Transverse colon (tissue), 4 donors: ENCODE data around the gene PDE6A. TPM values are rescaled to one million over a fixed set of nuclear protein-coding genes. Genes with fewer than 3 reads are reported as not detected.
A peak's percentile ranks its signal among the peaks of the same experiment; 100 is the strongest.

Experiments used
- DNase-seq: peaks from one replicate; pipeline ENCODE4 v3.0.0-alpha.2; 2019
- H3K27ac ChIP-seq, 4 donors: fragments of 200-600 bp; sonication (generic); 2 replicates each; pipeline ENCODE4 v1.5.1; 2016 to 2018; ENCODE audit warnings: inconsistent platforms in 4 of 4
- H3K27me3 ChIP-seq: fragments of 200-600 bp; sonication (generic); 2 replicates; pipeline ENCODE4 v1.5.1; 2017; ENCODE audit warnings: inconsistent platforms
- H3K36me3 ChIP-seq, 4 donors: fragments of 200-600 bp; sonication (generic); 2 replicates each; pipeline ENCODE4 v1.5.1; 2017 to 2019; ENCODE audit warnings: inconsistent platforms in 4 of 4
- H3K4me1 ChIP-seq, 4 donors: fragments of 200-600 bp; sonication (generic); 2 replicates each; pipeline ENCODE4 v1.5.1; 2017 to 2020; ENCODE audit warnings: inconsistent platforms in 4 of 4
- H3K4me3 ChIP-seq, 4 donors: fragments of 200-600 bp; sonication (generic); 1 replicate in 1 of 4; 2 replicates in 3 of 4; pipeline versions ENCODE4 v1.5.1 to v1.6.1; 2017 to 2019; ENCODE audit warnings: inconsistent platforms in 4 of 4
- H3K9me3 ChIP-seq, 2 donors: fragments of 200-600 bp; sonication (generic); 2 replicates each; pipeline ENCODE4 v1.5.1; 2017 to 2019; ENCODE audit warnings: inconsistent platforms in 2 of 2
- CTCF ChIP-seq, 5 experiments: fragments of 200-600 bp in 3 of 5; fragments of 450-650 bp in 2 of 5; sonication (generic) in 3 of 5; IDR thresholded peaks; 1 replicate in 2 of 5; 2 replicates in 3 of 5; pipeline ENCODE4 v1.5.1; 2016 to 2017; ENCODE audit warnings: antibody characterized with exemption in 5 of 5, inconsistent platforms in 3 of 5, mild to moderate bottlenecking in 2 of 5, moderate library complexity in 1 of 5
- EP300 ChIP-seq: sonication (generic); formaldehyde crosslinking; IDR thresholded peaks from one replicate; pipeline ENCODE4 v1.6.1; 2017; ENCODE audit warnings: antibody characterized with exemption, low read depth
- POLR2A ChIP-seq: fragments of 450-650 bp; IDR thresholded peaks from one replicate; pipeline ENCODE4 v1.6.1; 2016; ENCODE audit warnings: antibody characterized with exemption, mild to moderate bottlenecking, moderate library complexity
- POLR2AphosphoS5 ChIP-seq, 3 donors: sonication (generic); formaldehyde crosslinking; IDR thresholded peaks; one replicate each; pipeline ENCODE4 v1.6.1; 2016; ENCODE audit warnings: antibody characterized with exemption in 3 of 3
- WGBS, 2 donors: methylation state at CpG; one replicate each; pipeline ENCODE4 v1.1.5; 2018; ENCODE audit warnings: low coverage in 1 of 2; 5-methylcytosine and 5-hydroxymethylcytosine counted together
- in situ Hi-C, 4 donors: fragments of 200-750 bp; cut with MboI; loops; one replicate each; pipeline versions ENCODE4 v1.15.0 to v1.15.1; 2017; ENCODE audit warnings: low sequenced_read_pairs in 3 of 4, low pct_ligation_motif_present in 1 of 4, low pct_unique_long_range_greater_than_20kb in 1 of 4
- intact Hi-C: fragments of 100-400 bp; cut with DNase I; formaldehyde crosslinking; loops from one replicate; pipeline ENCODE4 v1.15.1; 2023; ENCODE audit warnings: low total_unique reads
- total RNA-seq, 4 donors: library from RNA; depleted of rRNA; stranded (reverse); fragments of >200 nt; gene quantifications; one replicate each; pipeline ENCODE4 v1.1.0, GENCODE V29; 2016

Gene PDE6A
- 1 to 10 TPM; 1.2 to 6.5 (median 3.5) TPM for total RNA-seq

- TF ChIP-seq EP300 (no peak), POLR2A (no peak), CTCF (IDR thresholded peaks at IDR 0.05) (no peak), POLR2AphosphoS5 (IDR thresholded peaks at IDR 0.05) (no peak)
- DNase-seq: no peak
- H3K9me3 ChIP-seq: no peaks in the 10 kb centered on the region
- no peaks in the 10 kb centered on the region for H3K27me3 ChIP-seq
- 88% methylated on average over 2 of the region's 2 CpGs; no CpG with 5 or more reads in 1 of the 2 donors for WGBS, 2 donors
- in situ Hi-C loops: no loop called here
- H3K36me3 ChIP-seq: no peaks in the 10 kb centered on the region
- H3K4me3 ChIP-seq: no peak within 1 kb of the TSS
- H3K4me1 ChIP-seq: peaks cover 22 to 56% (median 41%) of the 10 kb centered on the region in 4 donors
- H3K27ac ChIP-seq: peak within 1 kb of the TSS; percentile 68 to 80 (median 74)
- intact Hi-C loops: no loop called here
Observed at GRCh38 chr5:149944666-149945065, at the start of gene PDE6A. Gene PDE6A (minus strand): TSS chr5:149944793. CDS start chr5:149944673, 120 bp downstream.

- Histone ChIP-seq H3K36me3 (no peaks in the 10 kb centered on the region), H3K9me3 (no peaks in the 10 kb centered on the region), H3K27ac (no peak overlapping the region), H3K4me3 (no peak overlapping the region), H3K4me1 (peaks cover 0 to 19% (median 9%) of the 10 kb centered on the region in 4 donors), H3K27me3 (no peaks in the 10 kb centered on the region)
- in situ Hi-C loops (no loop called here), intact Hi-C loops (loop anchor here (5.0 kb wide), 1 partner anchor 356 kb away; no protein-coding TSS in a partner anchor)
- WGBS, 2 donors: 89 to 94% methylated on average over 3 of the region's 3 CpGs
- no peak for DNase-seq
- TF ChIP-seq EP300 (no peak), POLR2A (no peak), CTCF (IDR thresholded peaks at IDR 0.05) (no peak), POLR2AphosphoS5 (IDR thresholded peaks at IDR 0.05) (no peak)
Observed at GRCh38 chr5:149993471-149993870, 48.9 kb upstream of the PDE6A start.

- TF ChIP-seq EP300 (no peak), POLR2A (no peak), CTCF (IDR thresholded peaks at IDR 0.05) (peak; percentile 88 to 97 (median 92))
- Histone ChIP-seq H3K4me1 (peaks cover 0 to 5% (median 2%) of the 10 kb centered on the region in 4 donors), H3K36me3 (no peaks in the 10 kb centered on the region), H3K27ac (peak overlapping the region in 1 of 4 donors; percentile 6), H3K27me3 (no peaks in the 10 kb centered on the region), H3K4me3 (no peak overlapping the region), H3K9me3 (no peaks in the 10 kb centered on the region)
- in situ Hi-C loops (no loop called here), intact Hi-C loops (loop anchor here (5.0 kb wide), 1 partner anchor 353 kb away; no protein-coding TSS in a partner anchor)
- DNase-seq: peak; percentile 83
- 0 to 71% methylated on average over 1 to 4 of the region's 4 CpGs for WGBS, 2 donors
Observed at GRCh38 chr5:149990518-149991376, 46.2 kb upstream of the PDE6A start.

- intact Hi-C loops (loop anchor here (5.0 kb wide), 1 partner anchor 151 kb away; no protein-coding TSS in a partner anchor), in situ Hi-C loops (loop anchor here (5.0 to 10.0 kb wide), 3 partner anchors 146 to 353 kb away; no protein-coding TSS in a partner anchor)
- Histone ChIP-seq H3K9me3 (no peaks in the 10 kb centered on the region), H3K4me3 (no peak overlapping the region), H3K27me3 (no peaks in the 10 kb centered on the region), H3K36me3 (peaks cover 0 to 12% (median 4%) of the 10 kb centered on the region in 4 donors), H3K27ac (no peak overlapping the region), H3K4me1 (peaks cover 0 to 3% (median 1%) of the 10 kb centered on the region in 4 donors)
- DNase-seq: no peak
- no peak for TF ChIP-seq POLR2AphosphoS5 (IDR thresholded peaks at IDR 0.05)
- no peak for TF ChIP-seq EP300
- no peak for TF ChIP-seq POLR2A
- WGBS, 2 donors: 74 to 80% methylated on average over 5 of the region's 5 CpGs
Observed at GRCh38 chr5:149988126-149988525, 43.5 kb upstream of the PDE6A start.
